Subcutaneous adipose tissue (tissue), 4 donors: ENCODE results near the gene CHRNA5. TPM values are rescaled to one million over a fixed set of nuclear protein-coding genes. Genes with fewer than 3 reads are reported as not detected.

Source experiments
- total RNA-seq, 4 donors: library from RNA; depleted of rRNA; stranded (reverse); fragments of >200 nt; gene quantifications; one replicate each; pipeline ENCODE4 v1.1.0, GENCODE V29; 2016
- TF ChIP-seq, protein P1 (sequence below): fragments of 450-650 bp; IDR thresholded peaks from one replicate; pipeline ENCODE4 v1.5.1; 2016; ENCODE audit warnings: low read depth, mild to moderate bottlenecking, control low read depth, antibody characterized with exemption, moderate library complexity

Gene CHRNA5
- total RNA-seq, 4 donors from 2014 or later = 0.38 to 2.9 (median 0.56) TPM

DNA sequence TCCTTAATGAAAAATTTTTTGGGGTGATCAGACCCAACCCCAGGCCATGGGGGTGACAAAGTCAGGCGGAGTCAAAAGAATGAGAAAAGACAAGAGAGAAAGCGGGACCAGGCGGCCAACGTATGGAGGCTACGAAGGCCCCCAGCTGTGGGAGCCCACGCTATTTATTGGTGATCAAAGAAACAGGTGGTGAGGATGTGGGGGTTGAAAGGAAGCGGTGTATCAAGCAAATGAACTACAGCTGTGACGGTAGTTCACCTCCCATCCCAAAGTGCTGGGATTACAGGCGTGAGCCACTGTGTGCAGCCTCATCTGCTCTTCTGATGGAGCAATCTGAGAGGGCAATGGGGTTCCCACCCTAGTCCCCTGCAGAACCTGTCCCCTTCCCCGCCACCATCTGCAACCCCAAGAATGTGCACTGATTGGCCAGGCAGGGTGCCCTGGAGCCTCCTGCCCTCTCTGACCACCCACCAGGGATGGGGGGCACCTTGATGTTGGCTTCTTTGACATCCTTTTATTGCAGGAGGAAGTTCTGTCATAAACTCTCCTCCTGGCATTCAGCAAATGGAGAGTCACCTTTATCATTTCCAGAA lies 56.6 kb downstream of the CHRNA5 start:
- TF ChIP-seq, protein P1, sequence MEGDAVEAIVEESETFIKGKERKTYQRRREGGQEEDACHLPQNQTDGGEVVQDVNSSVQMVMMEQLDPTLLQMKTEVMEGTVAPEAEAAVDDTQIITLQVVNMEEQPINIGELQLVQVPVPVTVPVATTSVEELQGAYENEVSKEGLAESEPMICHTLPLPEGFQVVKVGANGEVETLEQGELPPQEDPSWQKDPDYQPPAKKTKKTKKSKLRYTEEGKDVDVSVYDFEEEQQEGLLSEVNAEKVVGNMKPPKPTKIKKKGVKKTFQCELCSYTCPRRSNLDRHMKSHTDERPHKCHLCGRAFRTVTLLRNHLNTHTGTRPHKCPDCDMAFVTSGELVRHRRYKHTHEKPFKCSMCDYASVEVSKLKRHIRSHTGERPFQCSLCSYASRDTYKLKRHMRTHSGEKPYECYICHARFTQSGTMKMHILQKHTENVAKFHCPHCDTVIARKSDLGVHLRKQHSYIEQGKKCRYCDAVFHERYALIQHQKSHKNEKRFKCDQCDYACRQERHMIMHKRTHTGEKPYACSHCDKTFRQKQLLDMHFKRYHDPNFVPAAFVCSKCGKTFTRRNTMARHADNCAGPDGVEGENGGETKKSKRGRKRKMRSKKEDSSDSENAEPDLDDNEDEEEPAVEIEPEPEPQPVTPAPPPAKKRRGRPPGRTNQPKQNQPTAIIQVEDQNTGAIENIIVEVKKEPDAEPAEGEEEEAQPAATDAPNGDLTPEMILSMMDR = no peak

DNA sequence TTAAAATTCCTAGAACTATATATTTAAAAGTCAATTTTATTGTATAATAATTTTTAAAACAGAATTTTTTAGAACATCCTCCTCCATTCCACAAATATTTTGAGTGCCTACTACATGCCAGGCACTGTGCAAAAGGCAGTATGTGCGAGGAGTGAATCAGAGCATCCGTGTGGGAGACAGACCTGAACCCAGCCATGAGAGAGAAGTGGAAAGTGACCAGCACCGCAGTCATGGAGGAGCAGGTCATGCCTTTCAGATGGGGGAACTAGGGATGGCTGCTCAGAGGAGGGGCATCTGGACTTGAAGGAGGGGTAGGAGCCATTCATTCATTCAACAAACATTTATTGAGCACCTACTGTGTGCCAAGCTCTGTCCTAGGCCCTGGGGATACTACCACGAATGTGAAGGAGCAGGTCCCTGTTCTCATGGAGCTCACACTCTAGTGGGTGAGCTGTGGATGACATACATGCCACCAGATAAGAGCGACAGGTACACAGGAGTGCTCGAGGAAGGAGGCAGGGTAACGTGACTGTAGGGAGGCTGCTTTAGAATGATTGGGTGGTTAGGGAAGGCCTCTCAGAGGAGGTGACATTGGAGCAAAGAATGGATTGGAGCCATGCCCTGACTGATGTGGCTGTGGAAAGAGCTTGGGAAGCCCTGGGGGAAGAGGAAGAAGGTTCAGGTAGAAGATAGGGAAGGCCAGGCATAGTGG lies 58.6 kb downstream of the CHRNA5 start:
- TF ChIP-seq, protein P1 = no peak

DNA sequence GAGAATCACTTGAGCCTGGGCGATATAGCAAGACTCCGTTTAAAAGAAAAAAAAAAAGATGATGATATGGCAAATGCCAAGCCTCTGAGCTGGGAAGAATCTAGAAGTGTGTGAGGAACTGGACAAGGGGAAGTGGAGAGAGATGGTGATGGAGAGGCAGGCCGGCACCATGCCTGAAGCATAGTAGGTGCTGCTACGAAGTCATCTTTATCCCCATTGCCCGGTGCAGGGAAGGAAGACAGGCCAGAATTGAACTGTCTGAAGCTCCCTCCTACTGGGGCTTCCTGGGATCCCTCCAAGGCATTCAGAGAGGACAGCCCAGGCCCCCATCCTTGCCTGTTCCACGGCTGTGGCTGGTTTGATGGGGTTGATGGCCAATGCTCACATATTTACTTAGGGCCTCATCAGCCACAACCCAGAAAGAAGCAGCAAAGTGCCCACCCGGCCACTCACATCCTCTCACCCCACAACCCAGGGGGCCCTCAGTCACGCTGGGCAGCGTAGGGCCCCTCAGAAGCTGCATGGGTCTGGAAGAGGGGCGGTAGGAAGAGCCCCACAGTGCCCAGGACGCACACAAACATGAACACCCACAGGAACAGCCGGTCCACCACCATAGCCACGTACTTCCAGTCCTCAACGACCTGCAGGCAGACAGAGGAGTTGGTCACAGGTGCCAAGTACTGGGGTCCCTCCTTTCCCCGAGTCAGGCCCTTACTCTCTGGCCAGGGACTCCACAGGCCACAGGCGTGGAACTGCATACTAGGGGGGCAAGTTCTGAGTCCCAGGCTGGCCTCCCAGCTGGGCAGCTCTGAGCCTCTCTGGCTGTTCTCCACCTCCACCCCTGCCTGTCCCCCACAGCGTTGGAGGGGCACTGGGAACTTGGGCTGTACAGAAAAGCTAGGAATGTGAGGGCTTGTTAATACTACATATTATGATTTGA lies 59.6 kb downstream of the CHRNA5 start:
- TF ChIP-seq, protein P1 = no peak

DNA sequence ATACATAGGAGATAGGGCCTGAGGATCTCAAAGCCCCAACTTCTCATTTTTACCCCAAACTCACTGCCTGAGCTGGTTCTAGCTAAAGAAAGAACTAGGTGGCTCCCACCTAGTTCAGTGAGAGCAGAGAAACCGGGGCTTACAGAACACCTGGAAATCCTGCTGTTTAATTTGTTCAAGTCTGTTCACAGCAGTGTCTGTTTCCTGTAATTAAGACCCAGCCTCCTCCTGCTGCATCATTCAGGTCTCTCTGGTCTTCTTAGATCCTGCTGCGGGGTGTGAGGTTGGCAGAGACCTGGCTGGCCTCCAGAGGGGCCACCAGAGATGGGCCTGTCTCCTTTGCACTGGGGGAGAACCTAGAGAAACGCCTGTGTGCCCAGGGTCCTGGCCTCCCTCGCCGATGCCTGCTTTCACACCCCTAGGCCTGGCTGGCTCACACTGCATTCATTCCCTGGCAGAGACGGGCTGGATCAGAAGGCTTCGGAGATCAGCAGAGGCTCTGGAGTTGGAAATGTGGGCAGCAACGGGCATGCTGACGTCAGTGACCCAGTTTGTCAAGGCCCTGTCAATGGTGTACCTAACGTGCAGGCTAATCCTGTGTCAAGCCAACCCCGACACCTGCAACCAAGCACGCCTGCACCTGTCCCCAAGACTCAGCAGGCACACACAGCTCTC lies 60.4 kb downstream of the CHRNA5 start:
- TF ChIP-seq, protein P1 = no peak

DNA sequence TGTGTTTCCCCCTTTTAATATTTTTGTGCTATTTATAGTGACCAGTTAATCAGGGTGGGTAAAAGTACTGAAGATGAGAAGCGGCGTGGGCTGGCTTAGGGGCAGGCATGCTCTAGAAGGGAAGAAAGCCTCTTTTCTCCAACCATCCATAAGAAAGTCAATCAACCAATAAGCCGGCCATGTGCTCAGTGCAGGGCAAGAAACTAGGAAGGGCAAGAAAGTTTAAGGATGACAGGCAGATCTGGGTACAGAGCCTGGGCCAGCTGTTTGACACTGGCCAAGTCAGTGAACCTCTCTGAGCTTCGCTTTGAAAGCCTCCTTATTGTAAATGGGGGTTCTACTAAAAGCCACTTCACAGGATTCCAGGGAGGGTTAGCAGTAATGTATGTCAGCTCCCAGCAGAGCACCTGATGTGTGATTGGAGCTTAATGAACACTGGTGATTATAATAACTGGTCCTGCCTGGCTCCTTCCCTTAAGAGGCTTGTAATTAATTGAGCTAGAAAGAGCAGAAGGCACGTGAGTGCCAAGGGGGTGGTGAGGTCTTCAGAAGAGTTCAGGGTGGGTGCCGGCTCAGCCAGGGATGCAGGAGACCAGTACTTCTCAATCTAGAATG lies 61.2 kb downstream of the CHRNA5 start:
- TF ChIP-seq, protein P1 = no peak

DNA sequence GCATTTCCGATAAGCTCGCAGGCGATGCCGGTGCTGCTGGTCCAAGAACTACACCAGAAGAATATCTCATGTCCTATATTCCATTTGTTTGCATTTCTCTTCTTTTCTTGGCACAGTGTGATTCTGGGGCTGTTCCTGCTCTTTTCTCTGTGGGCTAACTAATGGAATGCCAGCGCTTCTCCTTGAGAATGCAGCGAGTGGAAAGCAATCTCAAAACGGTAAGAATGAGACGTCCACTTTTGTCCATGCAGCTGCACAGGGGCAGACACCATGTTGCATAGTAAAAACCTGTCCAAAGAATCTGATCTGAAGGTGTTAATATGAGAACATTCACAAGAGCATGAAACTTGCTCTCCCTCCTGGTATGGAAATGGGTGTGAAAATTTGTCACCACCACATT lies 62.0 kb downstream of the CHRNA5 start:
- TF ChIP-seq, protein P1 = no peak
